Urinary bladder (tissue), 4 donors: Measurements from ENCODE around the gene TMPRSS2. TPM values are rescaled to one million over a fixed set of nuclear protein-coding genes. Genes with fewer than 3 reads are reported as not detected.
A peak's percentile ranks its signal among the peaks of the same experiment; 100 is the strongest.

Experiments used
- DNase-seq: peaks from one replicate; pipeline ENCODE4 v3.0.0-alpha.2; 2015; ENCODE audit errors: extremely low spot score
- H3K27ac ChIP-seq: one replicate; pipeline ENCODE4 v1.5.1; 2013; ENCODE audit warnings: low read depth, mild to moderate bottlenecking, moderate library complexity
- H3K36me3 ChIP-seq: one replicate; pipeline ENCODE4 v1.6.1; 2013; ENCODE audit warnings: mild to moderate bottlenecking, moderate library complexity; ENCODE audit not compliant: insufficient read depth
- H3K4me1 ChIP-seq: one replicate; pipeline ENCODE4 v1.6.1; 2013; ENCODE audit warnings: mild to moderate bottlenecking, moderate library complexity; ENCODE audit not compliant: insufficient read depth
- H3K4me3 ChIP-seq: one replicate; pipeline ENCODE4 v1.5.1; 2013; ENCODE audit warnings: low read depth, low read length
- WGBS: extraction: QIAGEN DNeasy Blood & Tissue Kit; methylation state at CpG from one replicate; pipeline ENCODE4 v1.1.7; 2013; 5-methylcytosine and 5-hydroxymethylcytosine counted together
- polyA plus RNA-seq: library from polyadenylated mRNA; stranded (reverse); fragments of 200-250 nt; gene quantifications from one replicate; pipeline ENCODE4 v1.2.3, GENCODE V29; 2013
- total RNA-seq: library from RNA; depleted of rRNA; stranded (reverse); fragments of >200 nt; gene quantifications from one replicate; pipeline ENCODE4 v1.2.3, GENCODE V29; 2014
- donor health status: healthy with polysubstance abuse.
- donor health status: healthy.

The TMPRSS2 gene
- total and polyA plus RNA-seq, 2 donors, result 5.1 to 27.1 TPM

DNA sequence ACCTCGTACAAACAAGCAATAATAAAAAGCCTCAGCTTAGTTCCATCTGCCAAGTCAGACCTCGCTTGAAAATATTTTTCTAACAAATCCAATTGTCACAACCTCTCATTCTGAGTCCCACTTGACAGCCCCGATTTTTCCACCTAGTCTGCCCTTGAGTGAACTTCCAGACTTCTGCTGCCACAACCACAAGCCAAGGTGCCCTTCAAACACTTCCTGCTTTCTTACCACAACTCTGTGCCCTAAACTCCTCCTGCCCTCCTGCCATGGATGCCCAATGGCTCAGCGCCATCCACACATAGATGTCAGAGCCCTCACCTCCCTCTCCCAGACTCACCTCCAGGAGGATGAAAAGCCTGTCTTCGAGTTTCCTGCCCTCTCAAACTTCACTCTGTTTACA, 3.9 kb downstream of the TMPRSS2 start:
- no peak overlapping the region for H3K27ac ChIP-seq
- DNase-seq, result no peak

DNA sequence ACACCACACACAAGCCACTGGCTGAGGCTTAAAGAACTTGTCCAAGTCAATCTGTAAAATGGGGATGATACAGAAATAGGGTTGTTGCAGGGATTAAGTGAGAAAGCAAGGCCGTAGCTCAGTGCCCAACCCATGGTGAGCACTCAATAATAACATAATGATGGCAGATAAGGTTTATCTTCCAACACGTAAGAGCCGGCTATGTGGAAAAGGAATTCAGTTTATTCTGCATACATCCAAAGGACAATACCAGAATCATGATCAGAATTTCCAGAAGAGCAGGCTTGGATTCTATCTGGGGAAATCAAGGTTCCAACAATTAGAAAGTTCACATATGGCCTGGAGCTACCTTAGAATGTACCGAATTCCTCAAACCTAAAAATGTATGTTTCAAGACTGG, 4.6 kb downstream of the TMPRSS2 start:
- 72% methylated on average over 4 of the region's 4 CpGs for WGBS

More for the DNA sequence above, 3.9 kb downstream of the TMPRSS2 start:
- H3K4me1 ChIP-seq, result no peaks in the 10 kb centered on the region
- H3K4me3 ChIP-seq, result no peak overlapping the region
- no peaks in the 10 kb centered on the region for H3K36me3 ChIP-seq
- 53% methylated on average over 5 of the region's 5 CpGs for WGBS

DNA sequence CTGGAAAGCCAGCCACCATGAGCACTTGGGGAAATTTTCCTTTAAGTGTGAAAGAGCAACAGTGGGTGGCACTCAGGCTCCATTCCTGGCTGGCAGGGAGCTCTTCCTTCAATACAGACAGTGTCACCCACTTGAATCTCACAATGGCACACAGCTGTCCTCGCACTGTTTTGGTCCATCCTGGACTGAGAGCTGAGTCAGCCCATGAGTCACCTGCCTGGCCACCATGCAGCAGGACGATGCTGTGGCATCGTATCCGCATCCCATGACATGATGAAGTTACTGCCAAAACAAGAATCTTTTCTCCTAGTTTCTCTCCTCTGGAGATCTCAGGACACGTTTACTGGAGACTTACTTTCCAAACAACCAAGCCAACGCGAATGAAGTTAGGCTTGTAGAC, 6.0 kb downstream of the TMPRSS2 start:
- no peak overlapping the region for H3K4me3 ChIP-seq
- H3K36me3 ChIP-seq, result no peaks in the 10 kb centered on the region
- no peak overlapping the region for H3K27ac ChIP-seq
- no peaks in the 10 kb centered on the region for H3K4me1 ChIP-seq
- WGBS, result 80% methylated on average over 7 of the region's 7 CpGs
- no peak for DNase-seq

More for the DNA sequence above, 4.6 kb downstream of the TMPRSS2 start:
- no peak for DNase-seq
- Histone ChIP-seq H3K4me3 (no peak overlapping the region), H3K27ac (no peak overlapping the region), H3K4me1 (no peaks in the 10 kb centered on the region), H3K36me3 (no peaks in the 10 kb centered on the region)

DNA sequence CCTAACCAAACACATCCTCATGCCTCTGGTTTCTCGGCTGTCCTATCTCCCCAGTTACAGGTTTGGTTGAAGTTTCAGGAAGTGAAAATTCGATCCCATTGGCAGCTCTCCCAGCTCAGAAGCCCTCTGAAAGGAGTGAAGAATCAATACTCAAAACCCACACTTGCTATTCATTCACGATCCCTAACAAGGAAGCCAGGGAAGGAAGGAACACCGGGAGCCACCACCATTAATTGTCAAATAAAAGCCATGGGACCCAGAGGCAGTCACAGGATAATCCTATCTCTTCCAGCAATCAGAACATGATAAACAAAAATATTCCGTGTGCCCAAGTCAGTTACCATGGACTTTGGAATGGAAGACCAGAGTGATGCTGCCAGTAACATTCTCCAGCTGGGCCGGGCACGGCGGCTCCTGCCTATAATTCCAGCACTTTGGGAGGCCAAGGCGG, 7.0 kb downstream of the TMPRSS2 start:
- DNase-seq, result no peak
- no peak overlapping the region for H3K27ac ChIP-seq
- H3K4me3 ChIP-seq, result no peak overlapping the region
- H3K36me3 ChIP-seq, result no peaks in the 10 kb centered on the region
- H3K4me1 ChIP-seq, result no peaks in the 10 kb centered on the region
- 50% methylated on average over 9 of the region's 9 CpGs for WGBS

DNA sequence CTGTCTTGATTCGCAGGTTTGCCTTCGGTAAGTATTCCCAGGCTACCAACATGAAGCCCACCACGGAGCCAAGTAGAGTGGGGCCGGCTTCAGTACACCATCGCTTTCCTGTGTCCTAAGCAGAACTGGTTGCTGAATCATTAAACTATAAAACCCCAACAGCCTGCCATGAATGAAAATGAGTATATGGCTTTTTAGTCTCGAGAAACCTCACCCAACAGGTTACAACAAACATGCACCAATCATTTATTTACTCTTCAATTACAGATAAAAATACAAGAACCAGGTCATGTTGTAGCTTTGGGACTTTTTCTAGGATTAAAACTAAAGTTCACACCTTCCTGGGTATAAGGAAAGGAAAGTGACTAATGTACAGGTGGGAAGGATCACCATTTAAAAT, 7.6 kb downstream of the TMPRSS2 start:
- 78% methylated on average over 6 of the region's 6 CpGs for WGBS
- H3K4me1 ChIP-seq, result no peaks in the 10 kb centered on the region
- DNase-seq, result peak; percentile 28
- H3K36me3 ChIP-seq, result no peaks in the 10 kb centered on the region
- no peak overlapping the region for H3K27ac ChIP-seq
- no peak overlapping the region for H3K4me3 ChIP-seq

DNA sequence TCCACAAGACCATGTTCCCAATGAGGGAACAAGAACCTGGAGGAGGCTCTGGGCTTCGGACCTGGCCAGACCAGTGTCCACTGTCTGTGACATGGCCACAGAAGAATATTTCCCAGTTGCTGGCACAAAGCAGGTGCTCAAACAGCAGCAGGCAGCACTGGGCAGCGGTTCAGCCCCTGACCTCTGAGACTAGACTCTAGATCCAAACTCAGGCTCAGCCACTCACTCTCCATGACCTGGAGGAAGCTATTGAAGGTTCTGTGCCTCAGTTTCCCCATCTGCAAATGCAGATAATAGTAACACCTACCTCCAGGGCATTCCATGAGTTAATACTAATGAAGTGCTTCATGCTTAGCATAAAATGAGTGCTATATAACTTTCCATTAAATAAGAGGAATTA, 8.0 kb downstream of the TMPRSS2 start:
- Histone ChIP-seq H3K27ac (no peak overlapping the region), H3K4me1 (no peaks in the 10 kb centered on the region), H3K36me3 (no peaks in the 10 kb centered on the region), H3K4me3 (no peak overlapping the region)
- WGBS, result 78% methylated on average over 2 of the region's 2 CpGs
- DNase-seq, result no peak

DNA sequence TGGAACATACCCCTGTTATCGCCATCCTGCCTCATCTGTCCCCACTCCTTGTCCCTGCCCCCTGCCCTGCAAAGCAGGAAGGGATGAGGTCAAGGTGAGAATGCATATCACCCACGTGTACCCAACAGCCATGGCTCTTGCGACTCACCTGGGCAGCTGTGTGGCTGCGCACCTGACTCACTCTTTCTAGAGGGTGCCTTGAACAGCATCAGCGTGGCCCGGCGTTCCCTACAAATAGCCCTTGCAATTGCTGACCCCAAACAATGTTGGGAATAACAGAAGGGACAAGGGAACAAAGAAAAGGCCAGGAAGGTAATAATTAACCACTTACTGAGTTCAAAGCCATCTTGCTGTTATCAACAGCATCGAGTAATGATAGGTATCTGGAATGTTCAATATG, 10.2 kb downstream of the TMPRSS2 start:
- Histone ChIP-seq H3K4me1 (no peaks in the 10 kb centered on the region), H3K27ac (no peak overlapping the region), H3K4me3 (no peak overlapping the region), H3K36me3 (no peaks in the 10 kb centered on the region)
- DNase-seq, result no peak
- WGBS, result 73% methylated on average over 8 of the region's 8 CpGs

DNA sequence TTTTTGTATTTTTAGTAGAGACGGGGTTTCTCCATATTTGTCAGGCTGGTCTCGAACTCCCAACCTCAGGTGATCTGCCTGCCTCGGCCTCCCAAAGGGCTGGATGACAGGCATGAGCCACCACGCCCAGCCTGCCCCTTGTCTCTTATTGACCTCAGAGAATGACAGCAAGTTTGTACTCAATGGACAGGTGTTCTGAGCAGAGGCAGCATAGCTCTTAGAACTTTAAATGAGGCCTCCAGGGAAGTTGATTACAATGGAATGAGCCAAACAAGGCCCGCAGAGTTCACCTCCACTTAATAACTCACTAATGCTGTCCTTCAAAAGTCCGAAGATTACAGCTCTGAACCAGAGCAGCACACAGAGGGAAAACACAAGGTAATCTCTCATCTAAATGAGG, 10.9 kb downstream of the TMPRSS2 start:
- H3K4me3 ChIP-seq, result no peak overlapping the region
- H3K4me1 ChIP-seq, result no peaks in the 10 kb centered on the region
- DNase-seq, result no peak
- no peak overlapping the region for H3K27ac ChIP-seq
- WGBS, result 87% methylated on average over 6 of the region's 6 CpGs
- H3K36me3 ChIP-seq, result no peaks in the 10 kb centered on the region

DNA sequence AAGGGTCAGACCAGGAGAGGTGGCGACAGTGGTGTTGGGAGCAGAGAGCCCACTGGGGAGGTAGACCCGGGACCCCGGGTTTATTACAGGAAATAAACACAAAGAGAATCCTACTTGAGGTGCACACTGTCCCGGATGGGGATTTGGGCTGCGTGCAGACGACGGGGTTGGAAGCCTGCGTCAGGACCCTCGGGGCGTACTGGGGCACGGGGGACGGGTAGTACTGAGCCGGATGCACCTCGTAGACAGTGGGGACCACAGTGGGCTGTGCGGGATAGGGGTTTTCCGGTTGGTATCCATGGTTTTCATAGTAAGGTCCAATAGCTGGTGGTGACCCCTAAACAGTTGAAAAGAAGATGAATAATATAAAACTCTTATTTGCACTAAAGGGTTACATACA, 13.7 kb downstream of the TMPRSS2 start:
- 92% methylated on average over 16 of the region's 16 CpGs for WGBS
- H3K27ac ChIP-seq, result no peak overlapping the region
- H3K4me3 ChIP-seq, result no peak overlapping the region
- no peaks in the 10 kb centered on the region for H3K4me1 ChIP-seq
- no peaks in the 10 kb centered on the region for H3K36me3 ChIP-seq
- no peak for DNase-seq

DNA sequence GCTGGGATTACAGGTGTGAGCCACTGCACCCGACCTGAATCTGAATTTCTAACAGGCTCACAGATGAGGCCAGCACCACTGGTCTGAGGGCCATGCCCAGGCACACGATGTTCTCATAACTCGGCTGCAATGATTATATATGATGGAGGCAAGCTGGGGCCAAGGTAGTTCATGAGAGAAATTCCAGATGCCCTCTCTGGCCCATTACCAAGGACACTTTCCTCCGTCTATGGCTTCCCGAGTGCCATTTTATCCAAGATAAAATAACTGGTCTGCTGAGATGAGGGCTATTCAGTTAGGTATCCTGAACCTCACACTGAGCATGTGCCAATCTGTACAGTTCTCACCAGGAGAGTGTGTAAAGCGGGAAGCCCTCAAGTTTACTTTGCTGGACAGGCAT, 16.5 kb downstream of the TMPRSS2 start:
- Histone ChIP-seq H3K27ac (no peak overlapping the region), H3K4me1 (no peaks in the 10 kb centered on the region), H3K36me3 (no peaks in the 10 kb centered on the region), H3K4me3 (no peak overlapping the region)
- DNase-seq, result no peak
- 56% methylated on average over 6 of the region's 6 CpGs for WGBS

DNA sequence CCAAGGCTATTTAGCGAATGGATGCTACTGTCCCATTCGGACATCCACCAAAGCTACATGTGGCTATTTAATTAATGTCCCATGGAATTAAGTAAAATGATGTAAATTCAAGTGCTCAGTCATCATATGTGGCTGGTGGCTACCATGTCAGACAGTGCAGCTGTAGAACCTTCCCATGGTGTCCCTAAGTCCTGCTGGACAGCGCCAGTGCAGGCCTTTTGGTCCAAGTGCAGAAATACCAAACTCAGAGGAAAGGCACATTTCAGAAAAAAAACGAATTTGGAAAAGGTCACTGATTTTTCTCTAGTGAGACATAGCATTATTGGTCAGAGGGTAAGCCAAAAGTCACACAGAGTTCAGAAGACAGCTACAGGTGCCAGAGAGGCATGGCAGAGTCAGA, 17.6 kb downstream of the TMPRSS2 start:
- no peaks in the 10 kb centered on the region for H3K4me1 ChIP-seq
- WGBS, result 69% methylated on average over 4 of the region's 4 CpGs
- H3K36me3 ChIP-seq, result no peaks in the 10 kb centered on the region
- no peak overlapping the region for H3K4me3 ChIP-seq
- no peak for DNase-seq
- H3K27ac ChIP-seq, result no peak overlapping the region

DNA sequence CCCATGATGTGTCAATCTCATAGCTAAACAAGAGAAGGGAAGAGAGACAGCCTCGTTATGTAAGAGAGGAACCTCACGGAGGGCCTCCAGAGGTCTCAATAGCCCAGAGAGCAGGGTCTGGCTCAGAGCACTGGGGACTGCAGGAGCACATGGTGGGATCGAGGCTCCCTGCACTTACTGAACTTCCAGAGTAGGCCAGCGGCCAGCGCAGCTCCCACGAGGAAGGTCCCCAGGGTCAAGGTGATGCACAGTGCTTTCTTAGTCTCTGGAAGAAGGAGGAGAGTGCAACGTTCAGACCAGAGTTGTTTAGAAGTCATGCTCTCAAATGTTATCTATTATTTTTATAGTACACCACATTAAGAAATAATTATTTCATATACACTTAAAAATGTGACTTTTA, 18.6 kb downstream of the TMPRSS2 start:
- Histone ChIP-seq H3K4me3 (no peak overlapping the region), H3K4me1 (no peaks in the 10 kb centered on the region), H3K27ac (no peak overlapping the region), H3K36me3 (no peaks in the 10 kb centered on the region)
- WGBS, result 85% methylated on average over 7 of the region's 7 CpGs
- no peak for DNase-seq

DNA sequence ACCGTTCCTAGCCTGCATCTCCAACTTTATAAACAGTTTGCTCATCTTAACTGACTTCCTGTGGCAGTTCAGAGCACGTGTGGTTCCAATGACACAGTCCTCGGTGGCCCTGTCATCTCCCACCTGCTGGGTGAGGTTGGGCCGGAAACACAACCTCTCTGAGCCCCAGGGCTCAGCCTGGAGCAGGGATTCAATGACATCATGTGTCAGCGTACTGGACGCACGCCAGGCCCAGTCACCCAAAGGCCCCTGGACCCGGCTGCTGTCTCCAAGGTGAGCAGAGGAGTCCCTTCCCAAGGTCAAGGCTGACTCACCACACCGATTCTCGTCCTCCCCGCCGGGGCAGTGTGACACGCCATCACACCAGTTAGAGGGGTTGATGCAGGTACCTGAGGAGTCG, 19.9 kb downstream of the TMPRSS2 start:
- H3K36me3 ChIP-seq, result no peaks in the 10 kb centered on the region
- no peaks in the 10 kb centered on the region for H3K4me1 ChIP-seq
- H3K27ac ChIP-seq, result no peak overlapping the region
- WGBS, result 90% methylated on average over 14 of the region's 14 CpGs
- no peak overlapping the region for H3K4me3 ChIP-seq
- DNase-seq, result no peak

DNA sequence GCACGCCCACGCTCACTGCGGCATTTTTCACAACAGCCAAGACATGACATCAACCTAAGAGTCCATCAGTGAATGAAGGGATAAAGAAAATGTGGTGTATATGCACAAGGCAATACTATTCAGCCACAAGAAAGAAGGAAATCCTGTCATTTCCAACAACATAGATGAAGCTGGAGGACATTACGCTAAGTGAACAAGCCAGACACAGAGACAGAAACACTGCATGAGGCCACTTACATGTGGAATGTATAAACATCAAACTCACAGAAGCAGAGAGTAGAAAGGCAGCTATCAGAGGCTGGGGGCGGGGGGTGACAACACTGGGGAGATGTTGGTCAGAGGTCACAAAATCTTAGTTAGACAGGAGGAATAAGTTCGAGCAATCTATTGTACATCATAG, 20.9 kb downstream of the TMPRSS2 start:
- WGBS, result 87% methylated on average over 6 of the region's 6 CpGs
- Histone ChIP-seq H3K27ac (no peak overlapping the region), H3K4me3 (no peak overlapping the region)

DNA sequence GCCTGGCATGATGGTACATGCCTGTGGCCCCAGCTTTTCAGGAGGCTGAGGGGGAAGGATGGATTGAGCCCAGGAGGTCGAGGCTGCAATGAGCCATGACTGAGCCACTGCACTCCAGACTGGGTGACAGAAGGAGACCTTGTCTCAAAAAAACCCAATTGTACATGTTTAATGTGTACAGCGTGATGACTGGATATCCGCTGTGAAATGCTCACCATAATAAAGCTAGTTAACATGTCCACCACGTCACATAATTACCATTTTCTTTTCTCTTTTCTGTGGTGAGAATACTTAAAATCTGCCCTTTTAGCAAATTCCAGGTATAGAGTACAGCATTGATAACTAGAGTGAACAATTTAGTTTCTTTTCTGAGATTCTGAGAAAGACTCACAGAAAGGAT, 24.0 kb downstream of the TMPRSS2 start:
- Histone ChIP-seq H3K4me3 (no peak overlapping the region), H3K27ac (no peak overlapping the region), H3K4me1 (no peaks in the 10 kb centered on the region), H3K36me3 (no peaks in the 10 kb centered on the region)
- 92% methylated on average over 4 of the region's 4 CpGs for WGBS
- no peak for DNase-seq

More for the DNA sequence above, 20.9 kb downstream of the TMPRSS2 start:
- Histone ChIP-seq H3K4me1 (no peaks in the 10 kb centered on the region), H3K36me3 (no peaks in the 10 kb centered on the region)
- DNase-seq, result no peak
